Effector memory CD8-positive, alpha-beta T cell (primary cell): Measurements from ENCODE around the gene SLC17A3.

Experiments
- ATAC-seq: fragments of 150-1000 bp; cut with Tn5 transposase; replicated peaks from 2 replicates; pipeline ENCODE4 v1.10.0; 2021; ENCODE audit warnings: mild to moderate bottlenecking, moderate library complexity
- DNase-seq, 3 experiments: peaks; one replicate each; pipeline ENCODE4 v3.0.0; 2021
- H3K27ac Mint-ChIP-seq, 2 donors: one replicate each; pipeline ENCODE4 v1.8.0; 2022; ENCODE audit warnings: mild to moderate bottlenecking in 2 of 2, mixed read lengths in 2 of 2, moderate library complexity in 2 of 2
- H3K27me3 Mint-ChIP-seq, 2 donors: one replicate each; pipeline ENCODE4 v1.8.0; 2022; ENCODE audit warnings: mixed read lengths in 2 of 2
- H3K36me3 Mint-ChIP-seq: one replicate; pipeline ENCODE4 v1.8.0; 2022; ENCODE audit warnings: mild to moderate bottlenecking, moderate library complexity, mixed read lengths; ENCODE audit not compliant: insufficient read depth
- H3K4me1 Mint-ChIP-seq, 2 donors: one replicate each; pipeline ENCODE4 v1.8.0; 2022; ENCODE audit warnings: low read depth in 2 of 2, mixed read lengths in 2 of 2
- H3K4me3 Mint-ChIP-seq, 2 donors: one replicate each; pipeline ENCODE4 v1.8.0; 2022; ENCODE audit warnings: mild to moderate bottlenecking in 2 of 2, mixed read lengths in 2 of 2, moderate library complexity in 2 of 2
- H3K9me3 Mint-ChIP-seq, 2 donors: one replicate each; pipeline ENCODE4 v1.8.0; 2022; ENCODE audit warnings: mixed read lengths in 2 of 2

The SLC17A3 gene

GRCh38 chr6:25882051-25882496 lies 8.0 kb upstream of the SLC17A3 start:
- Mint-ChIP-seq H3K9me3 (no peaks in the 10 kb centered on the region), H3K4me1 (peaks cover 0 to 6% of the 10 kb centered on the region in 2 donors), H3K27ac (peak overlapping the region; percentile 73 to 93), H3K27me3 (peaks cover 0 to 6% of the 10 kb centered on the region in 2 donors), H3K4me3 (peak overlapping the region; percentile 75 to 89), H3K36me3 (peaks cover 3% of the 10 kb centered on the region)
- peak; percentile 15 to 50 (median 42) for DNase-seq
- ATAC-seq: peak; percentile 92

- H3K36me3 Mint-ChIP-seq: peaks cover 3% of the 10 kb centered on the region
- H3K4me3 Mint-ChIP-seq: no peak overlapping the region
- DNase-seq (no peak), ATAC-seq (no peak)
- no peak overlapping the region for H3K27ac Mint-ChIP-seq
- no peaks in the 10 kb centered on the region for H3K9me3 Mint-ChIP-seq
- H3K4me1 Mint-ChIP-seq: peaks cover 0 to 6% of the 10 kb centered on the region in 2 donors
- peaks cover 0 to 6% of the 10 kb centered on the region in 2 donors for H3K27me3 Mint-ChIP-seq
Measured at GRCh38 chr6:25880601-25881000, 6.6 kb upstream of the SLC17A3 start.

- DNase-seq: no peak
- peaks cover 3% of the 10 kb centered on the region for H3K36me3 Mint-ChIP-seq
Measured at GRCh38 chr6:25878721-25879322, 4.8 kb upstream of the SLC17A3 start.

GRCh38 chr6:25875926-25876602 lies 2.0 kb upstream of the SLC17A3 start:
- H3K27me3 Mint-ChIP-seq: peaks cover 0 to 6% of the 10 kb centered on the region in 2 donors
- H3K9me3 Mint-ChIP-seq: no peaks in the 10 kb centered on the region
- DNase-seq (no peak), ATAC-seq (no peak)
- H3K36me3 Mint-ChIP-seq: peaks cover 2% of the 10 kb centered on the region
- H3K27ac Mint-ChIP-seq: no peak overlapping the region
- peaks cover 16 to 19% of the 10 kb centered on the region in 2 donors for H3K4me1 Mint-ChIP-seq
- no peak overlapping the region for H3K4me3 Mint-ChIP-seq

More at GRCh38 chr6:25878721-25879322, 4.8 kb upstream of the SLC17A3 start:
- Mint-ChIP-seq H3K27ac (no peak overlapping the region), H3K9me3 (no peaks in the 10 kb centered on the region), H3K4me3 (no peak overlapping the region), H3K4me1 (peaks cover 5 to 13% of the 10 kb centered on the region in 2 donors), H3K27me3 (peaks cover 0 to 6% of the 10 kb centered on the region in 2 donors)
- ATAC-seq: no peak

- ATAC-seq (no peak), DNase-seq (no peak)
- Mint-ChIP-seq H3K27me3 (peaks cover 0 to 6% of the 10 kb centered on the region in 2 donors), H3K4me1 (peaks cover 16 to 19% of the 10 kb centered on the region in 2 donors), H3K4me3 (no peak overlapping the region), H3K9me3 (no peaks in the 10 kb centered on the region), H3K27ac (no peak overlapping the region), H3K36me3 (peaks cover 2% of the 10 kb centered on the region)
Measured at GRCh38 chr6:25875563-25875905, 1.5 kb upstream of the SLC17A3 start.

GRCh38 chr6:25874822-25875562 lies 949 bp upstream of the SLC17A3 start:
- H3K9me3 Mint-ChIP-seq: no peaks in the 10 kb centered on the region
- no peak overlapping the region for H3K4me3 Mint-ChIP-seq
- peaks cover 0 to 6% of the 10 kb centered on the region in 2 donors for H3K27me3 Mint-ChIP-seq
- ATAC-seq: no peak
- no peak overlapping the region for H3K27ac Mint-ChIP-seq
- peaks cover 2% of the 10 kb centered on the region for H3K36me3 Mint-ChIP-seq
- no peak for DNase-seq
- peaks cover 16 to 19% of the 10 kb centered on the region in 2 donors for H3K4me1 Mint-ChIP-seq

GRCh38 chr6:25872814-25873213 lies 1.2 kb downstream of the SLC17A3 start:
- no peaks in the 10 kb centered on the region for H3K9me3 Mint-ChIP-seq
- peak; percentile 95 for ATAC-seq
- DNase-seq: peak; percentile 21 to 38 (median 28)
- peak overlapping the region in 1 of 2 donors; percentile 31 for H3K4me3 Mint-ChIP-seq
- H3K4me1 Mint-ChIP-seq: peaks cover 16 to 19% of the 10 kb centered on the region in 2 donors
- H3K36me3 Mint-ChIP-seq: peaks cover 2% of the 10 kb centered on the region
- peak overlapping the region; percentile 16 to 80 for H3K27ac Mint-ChIP-seq
- no peaks in the 10 kb centered on the region for H3K27me3 Mint-ChIP-seq

GRCh38 chr6:25869840-25870239 lies 4.2 kb downstream of the SLC17A3 start:
- DNase-seq (no peak), ATAC-seq (no peak)
- H3K4me1 Mint-ChIP-seq: peaks cover 23 to 33% of the 10 kb centered on the region in 2 donors
- H3K27ac Mint-ChIP-seq: peak overlapping the region in 1 of 2 donors; percentile 50
- no peaks in the 10 kb centered on the region for H3K27me3 Mint-ChIP-seq
- peaks cover 6% of the 10 kb centered on the region for H3K36me3 Mint-ChIP-seq
- peaks cover under 1 to 3% of the 10 kb centered on the region in 2 donors for H3K9me3 Mint-ChIP-seq
- H3K4me3 Mint-ChIP-seq: no peak overlapping the region

GRCh38 chr6:25868436-25869183 lies 5.4 kb downstream of the SLC17A3 start:
- no peak for ATAC-seq
- Mint-ChIP-seq H3K4me3 (no peak overlapping the region), H3K27ac (no peak overlapping the region), H3K4me1 (peaks cover 24 to 35% of the 10 kb centered on the region in 2 donors), H3K36me3 (peaks cover 6% of the 10 kb centered on the region), H3K9me3 (peaks cover 5 to 15% of the 10 kb centered on the region in 2 donors), H3K27me3 (peaks cover 6 to 9% of the 10 kb centered on the region in 2 donors)
- DNase-seq: no peak

- ATAC-seq: peak; percentile 98
Measured at GRCh38 chr6:25866011-25866410, 8.0 kb downstream of the SLC17A3 start.

GRCh38 chr6:25863360-25863759 lies 10.7 kb downstream of the SLC17A3 start:
- Mint-ChIP-seq H3K27ac (no peak overlapping the region), H3K4me1 (peaks cover 17 to 25% of the 10 kb centered on the region in 2 donors), H3K9me3 (peaks cover 6 to 17% of the 10 kb centered on the region in 2 donors), H3K36me3 (peaks cover 4% of the 10 kb centered on the region), H3K4me3 (no peak overlapping the region), H3K27me3 (peaks cover 10 to 13% of the 10 kb centered on the region in 2 donors)
- ATAC-seq: no peak
- DNase-seq: no peak

More at GRCh38 chr6:25866011-25866410, 8.0 kb downstream of the SLC17A3 start:
- peaks cover 15 to 23% of the 10 kb centered on the region in 2 donors for H3K4me1 Mint-ChIP-seq
- DNase-seq: peak; percentile 35 to 48 (median 38)
- H3K4me3 Mint-ChIP-seq: peak overlapping the region; percentile 26 to 51
- peaks cover 6 to 13% of the 10 kb centered on the region in 2 donors for H3K27me3 Mint-ChIP-seq
- peak overlapping the region; percentile 84 to 94 for H3K27ac Mint-ChIP-seq
- H3K36me3 Mint-ChIP-seq: peaks cover 4% of the 10 kb centered on the region
- peaks cover 6 to 17% of the 10 kb centered on the region in 2 donors for H3K9me3 Mint-ChIP-seq

GRCh38 chr6:25862199-25862598 lies 11.8 kb downstream of the SLC17A3 start:
- ATAC-seq: no peak
- Mint-ChIP-seq H3K36me3 (peaks cover 4% of the 10 kb centered on the region), H3K4me3 (no peak overlapping the region), H3K9me3 (peaks cover 6 to 17% of the 10 kb centered on the region in 2 donors), H3K27ac (no peak overlapping the region), H3K4me1 (peaks cover 24 to 29% of the 10 kb centered on the region in 2 donors), H3K27me3 (peaks cover 18 to 23% of the 10 kb centered on the region in 2 donors)
- DNase-seq: no peak

GRCh38 chr6:25852756-25853155 lies 21.3 kb downstream of the SLC17A3 start:
- H3K27ac Mint-ChIP-seq: no peak overlapping the region
- DNase-seq (no peak), ATAC-seq (no peak)
- peaks cover 1 to 5% of the 10 kb centered on the region in 2 donors for H3K27me3 Mint-ChIP-seq
- no peak overlapping the region for H3K4me3 Mint-ChIP-seq
- no peaks in the 10 kb centered on the region for H3K9me3 Mint-ChIP-seq
- H3K36me3 Mint-ChIP-seq: peaks cover 3% of the 10 kb centered on the region
- H3K4me1 Mint-ChIP-seq: peaks cover 3 to 5% of the 10 kb centered on the region in 2 donors
